Measurements from ENCODE around the gene CHD5. TPM values are rescaled to one million over a fixed set of nuclear protein-coding genes. Genes with fewer than 3 reads are reported as not detected.

The CHD5 gene
- total RNA-seq, 1 experiment from 2014 or later, result 6.1 TPM

- Histone ChIP-seq H3K79me2 (ENCODE audit: insufficient read depth, low read length) (no peaks in the 10 kb centered on the region), H3K4me1 (ENCODE audit: control insufficient read depth in 1 of 2, insufficient read depth in 2 of 2, low read length in 2 of 2) (peaks cover 5 to 11% of the 10 kb centered on the region in 2 experiments; a peak in 3 of 4 replicates), H3K27ac (ENCODE audit: low read depth, low read length) (no peak overlapping the region), H3K9me3 (ENCODE audit: control insufficient read depth in 1 of 2, insufficient read depth in 1 of 2, low read depth in 1 of 2, low read length in 2 of 2) (no peaks in the 10 kb centered on the region), H3K9me2 (ENCODE audit: insufficient read depth) (no peaks in the 10 kb centered on the region), H3K4me3 (replicated peaks in 1 of 2; ENCODE audit: low read depth in 1 of 2, low read length in 2 of 2) (no peak overlapping the region), H3K27me3 (ENCODE audit: insufficient read depth, low read length) (no peaks in the 10 kb centered on the region), H3K4me2 (ENCODE audit: low read length) (no peak overlapping the region), H3K9ac (ENCODE audit: low read length) (no peak overlapping the region), H2AFZ (ENCODE audit: low read depth, low read length, poor library complexity, severe bottlenecking) (no peak overlapping the region), H3K36me3 (ENCODE audit: control insufficient read depth in 1 of 2, insufficient read depth in 2 of 2, low read length in 2 of 2) (no peaks in the 10 kb centered on the region), H4K20me1 (ENCODE audit: insufficient read depth) (no peaks in the 10 kb centered on the region)
- ChIA-PET RAD21 (ENCODE audit: low non-redundant PET in 1 of 2, low total read pairs in 2 of 2, uncharacterized antibody in 2 of 2, unreplicated experiment in 2 of 2) (interaction anchor here in 1 of 2 experiments (0.6 kb wide), 1 partner anchor 12 kb away, joined by 9 read pairs; no protein-coding TSS in a partner anchor), CTCF (no interaction called here), POLR2A (no interaction called here)
- intact Hi-C loops (cut with micrococcal nuclease), result no loop called here
- ATAC-seq (no peak), DNase-seq (ENCODE audit: low read depth, low spot score) (no peak)
- TF ChIP-seq YY1 (IDR thresholded peaks at IDR 0.05; ENCODE audit: extremely low read depth, insufficient replicate concordance, low read depth, low read length) (no peak), CEBPB (IDR thresholded peaks at IDR 0.05; ENCODE audit: low read depth) (no peak), JUND (IDR thresholded peaks at IDR 0.05) (no peak), TCF7L2 (IDR thresholded peaks at IDR 0.05; ENCODE audit: borderline replicate concordance, extremely low read depth, insufficient read depth, insufficient read length) (no peak), POLR2AphosphoS5 (IDR thresholded peaks at IDR 0.05; ENCODE audit: low read depth, low read length) (no peak), EGR1 (IDR thresholded peaks at IDR 0.05; ENCODE audit: low read depth) (no peak), CTCF (IDR thresholded peaks at IDR 0.05 in 2 of 3, conservative IDR thresholded peaks at IDR 0.05 in 1 of 3; ENCODE audit: borderline replicate concordance in 1 of 3, insufficient read depth in 1 of 3, low read depth in 2 of 3, low read length in 2 of 3) (no peak), FOSL1 (IDR thresholded peaks at IDR 0.05; ENCODE audit: low read depth) (no peak), RAD21 (IDR thresholded peaks at IDR 0.05; ENCODE audit: low read depth) (no peak), CBX3 (IDR thresholded peaks at IDR 0.05; ENCODE audit: low read depth) (no peak), EZH2 (IDR thresholded peaks at IDR 0.05) (no peak), EZH2phosphoT487 (IDR thresholded peaks at IDR 0.05; ENCODE audit: borderline replicate concordance) (no peak), ZFX (IDR thresholded peaks at IDR 0.05) (no peak), SRF (IDR thresholded peaks at IDR 0.05; ENCODE audit: low read depth) (no peak), MAX (IDR thresholded peaks at IDR 0.05) (no peak)
- no TSS peak for BruUV-seq (replicated peaks)
Measured at GRCh38 chr1:6123083-6123482, 57.0 kb downstream of the CHD5 start.
